ENCODE data around the gene DBI. TPM values are rescaled to one million over a fixed set of nuclear protein-coding genes. Genes with fewer than 3 reads are reported as not detected.

DBI gene
- total and polyA plus RNA-seq, 2 donors from 2014 or later, result 135 to 1,066 TPM

DNA sequence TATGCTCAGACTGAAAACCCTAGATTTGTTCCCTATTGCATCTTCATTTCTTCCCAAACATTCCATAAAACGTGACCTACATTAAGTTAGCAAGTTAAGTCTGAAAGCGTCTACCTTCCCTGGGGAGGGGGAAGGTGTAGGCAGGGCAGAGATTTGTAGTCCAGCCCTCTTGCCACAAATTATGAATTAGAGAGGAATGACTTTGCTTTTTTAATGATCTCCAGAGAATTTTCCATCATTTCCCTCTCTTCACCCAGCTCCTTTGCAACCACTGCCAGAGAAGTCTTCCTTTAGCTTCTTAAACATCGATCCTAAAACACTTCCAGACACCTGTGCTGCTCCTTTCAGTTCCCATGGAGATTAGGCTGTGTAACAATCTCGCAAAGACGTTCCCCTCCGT is 1.3 kb upstream of the DBI start:
- TF ChIP-seq, protein P1, sequence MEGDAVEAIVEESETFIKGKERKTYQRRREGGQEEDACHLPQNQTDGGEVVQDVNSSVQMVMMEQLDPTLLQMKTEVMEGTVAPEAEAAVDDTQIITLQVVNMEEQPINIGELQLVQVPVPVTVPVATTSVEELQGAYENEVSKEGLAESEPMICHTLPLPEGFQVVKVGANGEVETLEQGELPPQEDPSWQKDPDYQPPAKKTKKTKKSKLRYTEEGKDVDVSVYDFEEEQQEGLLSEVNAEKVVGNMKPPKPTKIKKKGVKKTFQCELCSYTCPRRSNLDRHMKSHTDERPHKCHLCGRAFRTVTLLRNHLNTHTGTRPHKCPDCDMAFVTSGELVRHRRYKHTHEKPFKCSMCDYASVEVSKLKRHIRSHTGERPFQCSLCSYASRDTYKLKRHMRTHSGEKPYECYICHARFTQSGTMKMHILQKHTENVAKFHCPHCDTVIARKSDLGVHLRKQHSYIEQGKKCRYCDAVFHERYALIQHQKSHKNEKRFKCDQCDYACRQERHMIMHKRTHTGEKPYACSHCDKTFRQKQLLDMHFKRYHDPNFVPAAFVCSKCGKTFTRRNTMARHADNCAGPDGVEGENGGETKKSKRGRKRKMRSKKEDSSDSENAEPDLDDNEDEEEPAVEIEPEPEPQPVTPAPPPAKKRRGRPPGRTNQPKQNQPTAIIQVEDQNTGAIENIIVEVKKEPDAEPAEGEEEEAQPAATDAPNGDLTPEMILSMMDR (IDR thresholded peaks at IDR 0.05; ENCODE audit: borderline replicate concordance, extremely low read depth, insufficient read depth), result no peak
- no peak overlapping the region for H3K27ac ChIP-seq (ENCODE audit: low read depth in 2 of 2, low read length in 2 of 2)
- DNase-seq (no peak), FAIRE-seq (no peak)
- no peaks in the 10 kb centered on the region for H3K27me3 ChIP-seq (ENCODE audit: control insufficient read depth, insufficient read depth, low read length)
- H3K4me1 ChIP-seq (ENCODE audit: control insufficient read depth in 2 of 3, insufficient read depth in 2 of 3, low read depth in 1 of 3, low read length in 3 of 3), result peaks cover 0 to 15% (median 12%) of the 10 kb centered on the region in 3 donors
- intact Hi-C loops (cut with DNase I), result no loop called here
- peaks cover 0 to 16% (median 10%) of the 10 kb centered on the region in 3 donors for H3K36me3 ChIP-seq (ENCODE audit: control insufficient read depth in 2 of 3, insufficient read depth in 3 of 3, low read length in 3 of 3)
- no peaks in the 10 kb centered on the region for H3K9me3 ChIP-seq (ENCODE audit: control insufficient read depth in 2 of 3, insufficient read depth in 1 of 3, low read length in 3 of 3)
- peak overlapping the region; percentile 87 to 98 (median 88) for H3K4me3 ChIP-seq (ENCODE audit: low read length in 3 of 3)
- peak overlapping the region in 1 of 3 donors; percentile 97 for H3K9ac ChIP-seq (ENCODE audit: low read length in 3 of 3)

- TF ChIP-seq, protein P1 (IDR thresholded peaks at IDR 0.05; ENCODE audit: borderline replicate concordance, extremely low read depth, insufficient read depth), result no peak
- peak overlapping the region; percentile 87 to 98 (median 88) for H3K4me3 ChIP-seq (ENCODE audit: low read length in 3 of 3)
- H3K9me3 ChIP-seq (ENCODE audit: control insufficient read depth in 2 of 3, insufficient read depth in 1 of 3, low read length in 3 of 3), result no peaks in the 10 kb centered on the region
- peaks cover 0 to 24% (median 15%) of the 10 kb centered on the region in 3 donors for H3K36me3 ChIP-seq (ENCODE audit: control insufficient read depth in 2 of 3, insufficient read depth in 3 of 3, low read length in 3 of 3)
- H3K27ac ChIP-seq (ENCODE audit: low read depth in 2 of 2, low read length in 2 of 2), result peak overlapping the region; percentile 86 to 94
- peak in 1 of 5 donors; percentile 67 for DNase-seq
- peaks cover 0 to 15% (median 12%) of the 10 kb centered on the region in 3 donors for H3K4me1 ChIP-seq (ENCODE audit: control insufficient read depth in 2 of 3, insufficient read depth in 2 of 3, low read depth in 1 of 3, low read length in 3 of 3)
- intact Hi-C loops (cut with DNase I), result no loop called here
- H3K27me3 ChIP-seq (ENCODE audit: control insufficient read depth, insufficient read depth, low read length), result no peaks in the 10 kb centered on the region
- H3K9ac ChIP-seq (ENCODE audit: low read length in 3 of 3), result peak overlapping the region; percentile 46 to 97 (median 56)
- FAIRE-seq, result no peak
Observed at GRCh38 chr2:119366161-119366648, 572 bp upstream of the DBI start.

GRCh38 chr2:119367472-119368099 is 809 bp downstream of the DBI start:
- Histone ChIP-seq H3K9ac (ENCODE audit: low read length in 3 of 3) (peak overlapping the region; percentile 62 to 94 (median 80)), H3K36me3 (ENCODE audit: control insufficient read depth in 2 of 3, insufficient read depth in 3 of 3, low read length in 3 of 3) (peaks cover 3 to 37% (median 27%) of the 10 kb centered on the region in 3 donors), H3K27me3 (ENCODE audit: control insufficient read depth, insufficient read depth, low read length) (no peaks in the 10 kb centered on the region), H3K4me1 (ENCODE audit: control insufficient read depth in 2 of 3, insufficient read depth in 2 of 3, low read depth in 1 of 3, low read length in 3 of 3) (peaks cover 0 to 15% (median 12%) of the 10 kb centered on the region in 3 donors), H3K4me3 (ENCODE audit: low read length in 3 of 3) (peak overlapping the region; percentile 86 to 98 (median 87)), H3K9me3 (ENCODE audit: control insufficient read depth in 2 of 3, insufficient read depth in 1 of 3, low read length in 3 of 3) (no peaks in the 10 kb centered on the region), H3K27ac (ENCODE audit: low read depth in 2 of 2, low read length in 2 of 2) (peak overlapping the region; percentile 79 to 92)
- DNase-seq, result peak; percentile 41 to 90 (median 69)
- TF ChIP-seq, protein P1 (IDR thresholded peaks at IDR 0.05; ENCODE audit: borderline replicate concordance, extremely low read depth, insufficient read depth), result no peak
- intact Hi-C loops (cut with DNase I), result no loop called here
- FAIRE-seq, result no peak

Measured in kidney (tissue), 14 donors.